Transverse colon (tissue), 4 donors: Measurements from ENCODE around the gene KCNH1.

Experiments used
- CTCF ChIP-seq, 5 experiments: fragments of 200-600 bp in 3 of 5; fragments of 450-650 bp in 2 of 5; sonication (generic) in 3 of 5; IDR thresholded peaks; 1 replicate in 2 of 5; 2 replicates in 3 of 5; pipeline ENCODE4 v1.5.1; 2016 to 2017; ENCODE audit warnings: antibody characterized with exemption in 5 of 5, inconsistent platforms in 3 of 5, mild to moderate bottlenecking in 2 of 5, moderate library complexity in 1 of 5
- EP300 ChIP-seq: sonication (generic); formaldehyde crosslinking; IDR thresholded peaks from one replicate; pipeline ENCODE4 v1.6.1; 2017; ENCODE audit warnings: antibody characterized with exemption, low read depth
- POLR2A ChIP-seq: fragments of 450-650 bp; IDR thresholded peaks from one replicate; pipeline ENCODE4 v1.6.1; 2016; ENCODE audit warnings: antibody characterized with exemption, mild to moderate bottlenecking, moderate library complexity
- POLR2AphosphoS5 ChIP-seq, 3 donors: sonication (generic); formaldehyde crosslinking; IDR thresholded peaks; one replicate each; pipeline ENCODE4 v1.6.1; 2016; ENCODE audit warnings: antibody characterized with exemption in 3 of 3

- TF ChIP-seq CTCF (IDR thresholded peaks at IDR 0.05) (no peak), POLR2A (no peak), POLR2AphosphoS5 (IDR thresholded peaks at IDR 0.05) (no peak), EP300 (no peak)
Observed at GRCh38 chr1:210641582-210641981, 492.4 kb downstream of the KCNH1 start.
